Activated T-helper 1 cell treated with anti-CD3 and anti-CD28 coated beads, Interleukin-2, amount 50 U/mL, for 16 hours (primary cell): ENCODE results near the gene PTPRQ.

Source experiments
- DNase-seq, 2 donors: peaks; one replicate each; pipeline ENCODE4 v3.0.0-alpha.2; 2020; ENCODE audit warnings: low read depth in 1 of 2, low spot score in 1 of 2

The PTPRQ gene

GRCh38 chr12:80701388-80701787 lies 257.4 kb downstream of the PTPRQ start:
- no peak for DNase-seq

- DNase-seq: no peak
Measured at GRCh38 chr12:80702889-80703805, 259.1 kb downstream of the PTPRQ start.

- DNase-seq: no peak
Measured at GRCh38 chr12:80704420-80704819, 260.4 kb downstream of the PTPRQ start.

- DNase-seq: no peak
Measured at GRCh38 chr12:80707126-80707829, 263.2 kb downstream of the PTPRQ start, which contains the start of gene MYF6. Gene MYF6 (plus strand): TSS chr12:80707634. CDS start chr12:80707720, 86 bp downstream.

- DNase-seq: no peak
Measured at GRCh38 chr12:80707830-80708258, 263.8 kb downstream of the PTPRQ start.

GRCh38 chr12:80708259-80708974 lies 264.4 kb downstream of the PTPRQ start:
- no peak for DNase-seq

- DNase-seq: no peak
Measured at GRCh38 chr12:80708975-80709328, 264.9 kb downstream of the PTPRQ start.

GRCh38 chr12:80709811-80710726 lies 266.0 kb downstream of the PTPRQ start:
- no peak for DNase-seq

- no peak for DNase-seq
Measured at GRCh38 chr12:80710727-80711449, 266.9 kb downstream of the PTPRQ start.

GRCh38 chr12:80711866-80712265 lies 267.8 kb downstream of the PTPRQ start:
- DNase-seq: no peak

GRCh38 chr12:80712866-80713265 lies 268.8 kb downstream of the PTPRQ start:
- DNase-seq: no peak

GRCh38 chr12:80713419-80713818 lies 269.4 kb downstream of the PTPRQ start:
- DNase-seq: no peak

GRCh38 chr12:80714055-80714454 lies 270.0 kb downstream of the PTPRQ start:
- DNase-seq: no peak

- no peak for DNase-seq
Measured at GRCh38 chr12:80714846-80715245, 270.8 kb downstream of the PTPRQ start.

- no peak for DNase-seq
Measured at GRCh38 chr12:80715713-80716249, 271.7 kb downstream of the PTPRQ start.

- no peak for DNase-seq
Measured at GRCh38 chr12:80716696-80717469, 272.8 kb downstream of the PTPRQ start, which contains the start of gene MYF5. Gene MYF5 (plus strand): TSS chr12:80716912. CDS start chr12:80717064, 152 bp downstream.

- DNase-seq: no peak
Measured at GRCh38 chr12:80717856-80718255, 273.8 kb downstream of the PTPRQ start.

GRCh38 chr12:80720516-80720915 lies 276.5 kb downstream of the PTPRQ start:
- DNase-seq: no peak

- DNase-seq: no peak
Measured at GRCh38 chr12:80721326-80721725, 277.3 kb downstream of the PTPRQ start.
